Mesenchymal stem cell (in vitro differentiated cells and primary cell): Measurements from ENCODE around the gene PLD3.
A peak's percentile ranks its signal among the peaks of the same experiment; 100 is the strongest.

Experiments used
- DNase-seq: peaks from one replicate; pipeline ENCODE4 v3.0.0-alpha.2; 2013
- H2AFZ ChIP-seq: one replicate; pipeline ENCODE4 v1.6.1; 2013; ENCODE audit warnings: low read depth, mild to moderate bottlenecking, control low read depth, inconsistent platforms, low read length, moderate library complexity
- H2AK5ac ChIP-seq: 2 replicates; pipeline ENCODE4 v1.6.1; 2013; ENCODE audit warnings: low read length, moderate library complexity, mild to moderate bottlenecking, inconsistent platforms; ENCODE audit not compliant: severe bottlenecking
- H2BK120ac ChIP-seq: one replicate; pipeline ENCODE4 v1.6.1; 2013; ENCODE audit warnings: low read depth, mild to moderate bottlenecking, inconsistent platforms, low read length, moderate library complexity
- H2BK12ac ChIP-seq, 2 experiments: one replicate each; pipeline ENCODE4 v1.6.1; 2013; ENCODE audit warnings: inconsistent platforms in 2 of 2, low read length in 2 of 2, mild to moderate bottlenecking in 2 of 2, moderate library complexity in 2 of 2, control low read depth in 1 of 2
- H2BK15ac ChIP-seq: one replicate; pipeline ENCODE4 v1.6.1; 2013; ENCODE audit warnings: mild to moderate bottlenecking, low read depth, inconsistent platforms; ENCODE audit not compliant: poor library complexity, severe bottlenecking
- H2BK5ac ChIP-seq: 2 replicates; pipeline ENCODE4 v1.6.1; 2013; ENCODE audit warnings: low read depth, mild to moderate bottlenecking, low read length, control low read depth, inconsistent platforms; ENCODE audit not compliant: poor library complexity, severe bottlenecking
- H3K14ac ChIP-seq, 2 experiments: one replicate each; pipeline ENCODE4 v1.6.1; 2013; ENCODE audit warnings: inconsistent platforms in 2 of 2, low read length in 2 of 2, control low read depth in 1 of 2, mild to moderate bottlenecking in 1 of 2, moderate library complexity in 1 of 2
- H3K18ac ChIP-seq, 2 experiments: one replicate each; pipeline ENCODE4 v1.6.1; 2013; ENCODE audit warnings: inconsistent platforms in 2 of 2, low read length in 2 of 2, control low read depth in 1 of 2, low read depth in 1 of 2, mild to moderate bottlenecking in 1 of 2
- H3K23ac ChIP-seq, 2 experiments: one replicate each; pipeline ENCODE4 v1.6.1; 2013; ENCODE audit warnings: inconsistent platforms in 2 of 2, low read length in 2 of 2, mild to moderate bottlenecking in 2 of 2, moderate library complexity in 2 of 2, control low read depth in 1 of 2
- H3K27ac ChIP-seq: 2 replicates; pipeline ENCODE4 v1.5.1; 2013; ENCODE audit warnings: mild to moderate bottlenecking, moderate library complexity, low read length, control low read depth, inconsistent platforms; ENCODE audit not compliant: poor library complexity, severe bottlenecking
- H3K27me3 ChIP-seq, 2 experiments: 2 replicates each; pipeline versions ENCODE4 v1.6.1 to v1.7.0; 2013; ENCODE audit warnings: low read length in 2 of 2, mild to moderate bottlenecking in 2 of 2, moderate library complexity in 2 of 2, control low read depth in 1 of 2, inconsistent platforms in 1 of 2; ENCODE audit not compliant: control insufficient read depth in 1 of 2, insufficient read depth in 1 of 2
- H3K36me3 ChIP-seq, 2 experiments: 2 replicates each; pipeline versions ENCODE4 v1.6.1 to v1.7.0; 2013; ENCODE audit warnings: low read length in 2 of 2, control low read depth in 1 of 2, inconsistent platforms in 1 of 2, low read depth in 1 of 2, mild to moderate bottlenecking in 1 of 2; ENCODE audit not compliant: insufficient read depth in 2 of 2, control insufficient read depth in 1 of 2
- H3K4ac ChIP-seq, 2 experiments: one replicate each; pipeline ENCODE4 v1.6.1; 2013; ENCODE audit warnings: inconsistent platforms in 2 of 2, low read length in 2 of 2, mild to moderate bottlenecking in 2 of 2, moderate library complexity in 2 of 2, control low read depth in 1 of 2, low read depth in 1 of 2
- H3K4me1 ChIP-seq: 2 replicates; pipeline ENCODE4 v1.6.1; 2013; ENCODE audit warnings: low read depth, low read length, control low read depth; ENCODE audit not compliant: control insufficient read depth, insufficient read depth
- H3K4me2 ChIP-seq: 2 replicates; pipeline ENCODE4 v1.6.1; 2013; ENCODE audit warnings: low read length, mild to moderate bottlenecking, inconsistent platforms; ENCODE audit not compliant: poor library complexity, severe bottlenecking
- H3K4me3 ChIP-seq, 2 experiments: 2 replicates each; pipeline versions ENCODE4 v1.5.1 to v1.7.0; 2013; ENCODE audit warnings: low read length in 2 of 2, mild to moderate bottlenecking in 2 of 2, control low read depth in 1 of 2, low read depth in 1 of 2; ENCODE audit not compliant: insufficient read depth in 1 of 2
- H3K79me1 ChIP-seq: replicated peaks from 2 replicates; pipeline ENCODE4 v1.6.1; 2013; ENCODE audit warnings: mild to moderate bottlenecking, control low read depth, low read length, inconsistent platforms; ENCODE audit not compliant: poor library complexity, severe bottlenecking
- H3K9ac ChIP-seq: 2 replicates; pipeline ENCODE4 v1.7.0; 2013; ENCODE audit warnings: mild to moderate bottlenecking, low read length, moderate library complexity
- H3K9me3 ChIP-seq: 2 replicates; pipeline ENCODE4 v1.7.0; 2013; ENCODE audit warnings: mild to moderate bottlenecking, low read length; ENCODE audit not compliant: control insufficient read depth
- H4K8ac ChIP-seq: one replicate; pipeline ENCODE4 v1.6.1; 2013; ENCODE audit warnings: inconsistent platforms, mild to moderate bottlenecking, low read length, moderate library complexity
- H4K91ac ChIP-seq: one replicate; pipeline ENCODE4 v1.6.1; 2013; ENCODE audit warnings: mild to moderate bottlenecking, low read length, inconsistent platforms
- WGBS: methylation state at CpG from one replicate; pipeline ENCODE4 v1.1.7; 2013; ENCODE audit warnings: mixed read lengths; 5-methylcytosine and 5-hydroxymethylcytosine counted together

The PLD3 gene

GRCh38 chr19:40398417-40399131 is 50.1 kb downstream of the PLD3 start:
- DNase-seq, result no peak
- WGBS, result 56% methylated on average over 49 of the region's 49 CpGs
- no peak overlapping the region for H3K9ac ChIP-seq

GRCh38 chr19:40400559-40400958 is 52.1 kb downstream of the PLD3 start:
- Histone ChIP-seq H2BK5ac (no peak overlapping the region), H3K4me3 (no peak overlapping the region), H2BK15ac (no peak overlapping the region), H3K79me1 (peaks cover 1% of the 10 kb centered on the region), H3K4me2 (no peak overlapping the region), H2AFZ (no peak overlapping the region), H2AK5ac (peak overlapping the region; percentile 14), H3K36me3 (peaks cover 0 to 11% of the 10 kb centered on the region in 2 experiments), H3K27me3 (peaks cover 2 to 8% of the 10 kb centered on the region in 2 experiments), H4K8ac (no peak overlapping the region), H3K18ac (no peak overlapping the region), H3K4ac (no peak overlapping the region), H3K23ac (no peak overlapping the region), H3K27ac (no peak overlapping the region), H2BK120ac (no peak overlapping the region), H2BK12ac (no peak overlapping the region), H3K4me1 (peaks cover 6% of the 10 kb centered on the region), H3K9me3 (no peaks in the 10 kb centered on the region), H4K91ac (no peak overlapping the region), H3K9ac (no peak overlapping the region), H3K14ac (no peak overlapping the region)
- DNase-seq, result no peak
- WGBS, result 40% methylated on average over 2 of the region's 3 CpGs

More at GRCh38 chr19:40398417-40399131, 50.1 kb downstream of the PLD3 start:
- Histone ChIP-seq H3K18ac (no peak overlapping the region), H3K14ac (no peak overlapping the region), H2BK120ac (no peak overlapping the region), H4K8ac (peak overlapping the region; percentile 36), H3K4ac (peak overlapping the region in 1 of 2 experiments; percentile 18), H3K27ac (no peak overlapping the region), H3K27me3 (peaks cover 2 to 10% of the 10 kb centered on the region in 2 experiments), H3K23ac (no peak overlapping the region), H2AFZ (no peak overlapping the region), H3K4me3 (no peak overlapping the region), H2BK5ac (no peak overlapping the region), H3K9me3 (no peaks in the 10 kb centered on the region), H3K4me2 (no peak overlapping the region), H3K4me1 (peaks cover 10% of the 10 kb centered on the region), H4K91ac (no peak overlapping the region), H2AK5ac (no peak overlapping the region), H3K79me1 (peaks cover 1% of the 10 kb centered on the region), H3K36me3 (peaks cover 0 to 11% of the 10 kb centered on the region in 2 experiments), H2BK12ac (no peak overlapping the region), H2BK15ac (no peak overlapping the region)

GRCh38 chr19:40403262-40403984 is 54.9 kb downstream of the PLD3 start:
- Histone ChIP-seq H3K36me3 (peaks cover 0 to 4% of the 10 kb centered on the region in 2 experiments), H4K91ac (no peak overlapping the region), H3K79me1 (peaks cover 1% of the 10 kb centered on the region), H3K4me1 (peaks cover 5% of the 10 kb centered on the region), H2AFZ (no peak overlapping the region), H3K27ac (peak overlapping the region; percentile 6), H3K9ac (peak overlapping the region; percentile 72), H2BK120ac (peak overlapping the region; percentile 29), H3K23ac (no peak overlapping the region), H3K27me3 (peaks cover 0 to 3% of the 10 kb centered on the region in 2 experiments), H4K8ac (peak overlapping the region; percentile 59), H3K4ac (peak overlapping the region in 1 of 2 experiments; percentile 77), H2BK5ac (no peak overlapping the region), H3K18ac (peak overlapping the region; percentile 84 to 85), H3K4me2 (peak overlapping the region; percentile 77), H3K9me3 (no peaks in the 10 kb centered on the region), H2AK5ac (no peak overlapping the region), H2BK12ac (peak overlapping the region in 1 of 2 experiments; percentile 7), H2BK15ac (no peak overlapping the region), H3K4me3 (peak overlapping the region; percentile 66 to 78), H3K14ac (no peak overlapping the region)
- peak; percentile 88 for DNase-seq
- WGBS, result 2% methylated on average over 32 of the region's 41 CpGs
